Measurements from ENCODE around the gene TSPAN5.

GRCh38 chr4:98470366-98470765 is 188.0 kb downstream of the TSPAN5 start:
- TF ChIP-seq EP300 (IDR thresholded peaks at IDR 0.05) (no peak), CTCF (IDR thresholded peaks at IDR 0.05) (no peak), POLR2AphosphoS5 (IDR thresholded peaks at IDR 0.05) (no peak)

Measured in stomach (tissue), 4 donors.